Ovary (tissue), 3 donors: ENCODE results near the gene NTNG2.

ENCODE experiments used
- EP300 ChIP-seq: sonication (generic); formaldehyde crosslinking; IDR thresholded peaks from one replicate; pipeline ENCODE4 v1.6.1; 2017; ENCODE audit warnings: antibody characterized with exemption
- POLR2A ChIP-seq: fragments of 450-650 bp; IDR thresholded peaks from one replicate; pipeline ENCODE4 v1.6.1; 2017; ENCODE audit warnings: antibody characterized with exemption, mild to moderate bottlenecking, moderate library complexity
- TF ChIP-seq, protein P1 (sequence below), 3 donors: fragments of 450-650 bp in 2 of 3; fragments of 200-600 bp in 1 of 3; IDR thresholded peaks; one replicate each; pipeline versions ENCODE4 v1.5.1 to v1.8.0; 2016 to 2022; ENCODE audit warnings: antibody characterized with exemption in 3 of 3, mild to moderate bottlenecking in 1 of 3
- donor health status: DM: no; HTN: no; CAD: no.

DNA sequence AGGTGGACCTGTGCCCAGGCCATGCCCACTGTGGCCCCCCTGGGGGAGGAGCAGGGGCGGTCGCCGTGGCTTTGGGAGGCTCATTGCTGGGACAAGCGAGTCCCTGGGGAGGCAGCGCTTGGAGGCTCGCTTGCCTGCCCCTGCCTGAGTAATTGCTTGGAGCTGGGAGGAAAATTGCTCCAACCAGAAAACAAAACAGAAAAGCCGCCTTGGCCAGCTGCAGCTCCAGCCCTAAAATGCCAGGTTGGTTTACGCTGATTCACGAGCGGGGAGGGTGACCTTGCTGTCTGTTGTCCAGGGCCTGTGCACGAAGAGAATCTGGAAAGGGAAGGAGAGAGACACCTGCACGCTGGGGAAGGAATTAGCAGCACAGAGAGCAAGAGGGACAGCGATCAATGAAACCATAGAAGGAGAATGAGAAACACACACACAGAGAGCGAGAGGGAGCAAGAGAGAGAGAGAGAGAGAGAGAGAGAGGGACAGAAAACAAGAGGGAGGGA is 25.3 kb downstream of the NTNG2 start:
- TF ChIP-seq, protein P1, sequence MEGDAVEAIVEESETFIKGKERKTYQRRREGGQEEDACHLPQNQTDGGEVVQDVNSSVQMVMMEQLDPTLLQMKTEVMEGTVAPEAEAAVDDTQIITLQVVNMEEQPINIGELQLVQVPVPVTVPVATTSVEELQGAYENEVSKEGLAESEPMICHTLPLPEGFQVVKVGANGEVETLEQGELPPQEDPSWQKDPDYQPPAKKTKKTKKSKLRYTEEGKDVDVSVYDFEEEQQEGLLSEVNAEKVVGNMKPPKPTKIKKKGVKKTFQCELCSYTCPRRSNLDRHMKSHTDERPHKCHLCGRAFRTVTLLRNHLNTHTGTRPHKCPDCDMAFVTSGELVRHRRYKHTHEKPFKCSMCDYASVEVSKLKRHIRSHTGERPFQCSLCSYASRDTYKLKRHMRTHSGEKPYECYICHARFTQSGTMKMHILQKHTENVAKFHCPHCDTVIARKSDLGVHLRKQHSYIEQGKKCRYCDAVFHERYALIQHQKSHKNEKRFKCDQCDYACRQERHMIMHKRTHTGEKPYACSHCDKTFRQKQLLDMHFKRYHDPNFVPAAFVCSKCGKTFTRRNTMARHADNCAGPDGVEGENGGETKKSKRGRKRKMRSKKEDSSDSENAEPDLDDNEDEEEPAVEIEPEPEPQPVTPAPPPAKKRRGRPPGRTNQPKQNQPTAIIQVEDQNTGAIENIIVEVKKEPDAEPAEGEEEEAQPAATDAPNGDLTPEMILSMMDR (IDR thresholded peaks at IDR 0.05): no peak
- TF ChIP-seq POLR2A: no peak
- TF ChIP-seq EP300: no peak
